Aorta (tissue), 5 donors: ENCODE data around the gene ZNF235. TPM values are rescaled to one million over a fixed set of nuclear protein-coding genes. Genes with fewer than 3 reads are reported as not detected.
A peak's percentile ranks its signal among the peaks of the same experiment; 100 is the strongest.
"Not testable (repeated sequence)": the region's sequence is repeated elsewhere in the genome, so short reads cannot be mapped to it uniquely, and the experiment has no call there.

ENCODE experiments used
- ATAC-seq: fragments of 200-7000 bp; cut with Tn5 transposase; one replicate; pipeline ENCODE4 v1.9.1; 2022; ENCODE audit warnings: moderate library complexity; ENCODE audit not compliant: low FRiP score
- DNase-seq, 2 donors: peaks; one replicate each; pipeline ENCODE4 v3.0.0-alpha.2; 2020
- H3K27ac ChIP-seq, 2 donors: one replicate each; pipeline ENCODE4 v1.5.1; 2013; ENCODE audit warnings: low read length in 2 of 2, mild to moderate bottlenecking in 2 of 2, moderate library complexity in 2 of 2, control low read depth in 1 of 2, inconsistent platforms in 1 of 2, low read depth in 1 of 2
- H3K27me3 ChIP-seq, 2 donors: one replicate each; pipeline ENCODE4 v1.6.1; 2013; ENCODE audit warnings: control low read depth in 1 of 2, low read length in 1 of 2, mild to moderate bottlenecking in 1 of 2, moderate library complexity in 1 of 2; ENCODE audit not compliant: insufficient read depth in 2 of 2, control insufficient read depth in 1 of 2
- H3K36me3 ChIP-seq, 2 donors: one replicate each; pipeline ENCODE4 v1.6.1; 2013; ENCODE audit warnings: control low read depth in 1 of 2, low read length in 1 of 2, mild to moderate bottlenecking in 1 of 2; ENCODE audit not compliant: insufficient read depth in 2 of 2, control insufficient read depth in 1 of 2
- H3K4me1 ChIP-seq, 2 donors: one replicate each; pipeline ENCODE4 v1.6.1; 2013; ENCODE audit warnings: low read length in 2 of 2, control low read depth in 1 of 2, mild to moderate bottlenecking in 1 of 2, moderate library complexity in 1 of 2; ENCODE audit not compliant: insufficient read depth in 2 of 2, control insufficient read depth in 1 of 2
- H3K4me3 ChIP-seq, 2 donors: one replicate each; pipeline ENCODE4 v1.5.1; 2013; ENCODE audit warnings: low read length in 2 of 2, control low read depth in 1 of 2, mild to moderate bottlenecking in 1 of 2
- H3K9me3 ChIP-seq: one replicate; pipeline ENCODE4 v1.6.1; 2013; ENCODE audit warnings: mild to moderate bottlenecking, low read length; ENCODE audit not compliant: control insufficient read depth
- WGBS, 2 donors: extraction: QIAGEN DNeasy Blood & Tissue Kit; methylation state at CpG; one replicate each; pipeline ENCODE4 v1.1.7; 2013; 5-methylcytosine and 5-hydroxymethylcytosine counted together
- intact Hi-C, 2 donors: fragments of 100-400 bp; cut with DNase I; formaldehyde crosslinking; loops; one replicate each; pipeline versions ENCODE4 v1.14.2 to v1.15.0; 2022
- long read RNA-seq, 2 donors: library from polyadenylated mRNA; unstranded; transcript quantifications; one replicate each; pipeline ENCODE4 v2.0.0, GENCODE V29; 2020 to 2021
- polyA plus RNA-seq, 2 donors: library from polyadenylated mRNA; stranded (reverse); fragments of 200-250 nt; gene quantifications; one replicate each; pipeline ENCODE4 v1.2.3, GENCODE V29; 2013
- total RNA-seq, 2 donors: library from RNA; stranded (reverse); fragmentation: NEBNext Ultra II Directional; extraction: Animal tissue kit (Norgen Biotek cat#: 25700); gene quantifications; one replicate each; pipeline ENCODE4 v1.2.1, GENCODE V29; 2021
- donor health status: healthy with polysubstance abuse.
- donor health status: Bipolar disorder and iron deficiency.
- donor health status: DM: no; HTN: no; CAD: no.
- donor health status: DM: no; HTN: no; CAD: no.
- donor health status: DM: yes; HTN: yes; CAD: no.

Gene ZNF235
- total RNA-seq: 10 to 100 TPM in 1 of 2 donors, 1 to 10 TPM in 1; 6.2 to 11.0 TPM
- 1 to 10 TPM; 2.3 to 3.1 TPM for polyA plus RNA-seq
- long read RNA-seq, donor 1: 0 reads
- long read RNA-seq, donor 2, full-length matches to known transcripts: 2 of 6 reads
- long read RNA-seq, donor 2, partial matches to known transcripts: 0 of 6 reads
- long read RNA-seq, donor 2, other reads (novel, unspliced or antisense): 4 of 6 reads

DNA sequence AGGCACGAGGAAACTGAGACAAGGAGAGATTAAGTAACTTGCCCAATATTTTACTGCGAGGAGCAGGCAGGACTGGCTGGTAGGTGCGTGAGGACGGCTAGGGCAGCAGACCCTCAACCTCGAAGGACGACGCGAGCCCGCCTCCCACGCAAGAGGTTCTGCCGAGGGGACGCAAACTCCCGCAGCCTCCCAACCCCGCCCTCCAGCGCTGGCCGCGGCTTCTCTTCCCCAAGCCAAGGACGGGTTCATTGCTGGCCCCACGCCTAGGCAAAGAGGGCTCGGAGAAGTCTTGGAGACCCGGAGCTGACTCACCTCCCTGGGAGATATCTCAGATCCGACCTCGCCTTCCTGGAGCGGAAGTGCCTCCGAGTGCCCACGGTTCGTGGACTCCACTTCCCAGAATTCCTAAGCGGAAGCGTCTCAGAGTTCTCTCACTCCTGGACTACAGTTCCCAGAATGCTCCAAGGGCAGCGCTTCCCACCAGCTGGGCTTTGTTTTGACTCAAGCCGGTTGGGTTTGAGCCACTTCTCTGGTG, at the start of gene ZNF235:
ZNF235 (minus strand) TSS at position 367 of the 535 bp plus-strand sequence. CDS start 1,621 bp downstream, outside the sequence.
- Histone ChIP-seq H3K4me1 (no peaks in the 10 kb centered on the region), H3K27me3 (no peaks in the 10 kb centered on the region), H3K27ac (peak within 1 kb of the TSS in 1 of 2 donors; percentile 65), H3K4me3 (peak within 1 kb of the TSS; percentile 62 to 76), H3K36me3 (peaks cover 3 to 4% of the 10 kb centered on the region in 2 donors), H3K9me3 (peaks cover 2% of the 10 kb centered on the region)
- ATAC-seq (peak; percentile 99), DNase-seq (peak; percentile 95 to 96)
- intact Hi-C loops: loop anchor here in 1 of 2 donors (5.0 kb wide), 2 partner anchors 53 to 97 kb away; partner anchors contain the start of gene ZNF112
- WGBS, 2 donors: 0% methylated on average over 31 of the region's 31 CpGs

DNA sequence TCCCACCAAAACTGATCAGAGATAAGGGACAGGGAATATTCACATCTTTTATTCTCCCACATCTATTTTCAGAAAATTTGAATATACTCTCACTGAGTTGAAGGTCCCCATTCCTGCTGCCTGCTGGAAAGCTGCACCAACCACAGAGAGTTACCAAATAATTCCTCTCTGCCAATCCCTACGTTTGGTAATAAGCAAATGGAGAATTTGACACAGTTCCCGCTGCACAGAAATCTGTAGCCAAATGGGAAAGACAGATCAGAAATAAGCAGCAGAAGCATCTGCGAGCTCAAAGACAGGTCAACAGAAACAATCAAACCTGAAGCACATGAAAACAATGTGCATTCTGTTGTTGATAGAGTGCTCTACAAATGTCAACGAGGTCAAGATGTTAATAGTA, 41.7 kb upstream of the ZNF235 start:
- Histone ChIP-seq H3K27me3 (no peaks in the 10 kb centered on the region), H3K9me3 (peaks cover 18% of the 10 kb centered on the region), H3K27ac (no peak overlapping the region), H3K36me3 (peaks cover 8 to 10% of the 10 kb centered on the region in 2 donors), H3K4me3 (no peak overlapping the region), H3K4me1 (no peaks in the 10 kb centered on the region)
- ATAC-seq (no peak), DNase-seq (no peak)
- WGBS, 2 donors: 86 to 87% methylated on average over 4 of the region's 4 CpGs
- intact Hi-C loops: no loop called here

DNA sequence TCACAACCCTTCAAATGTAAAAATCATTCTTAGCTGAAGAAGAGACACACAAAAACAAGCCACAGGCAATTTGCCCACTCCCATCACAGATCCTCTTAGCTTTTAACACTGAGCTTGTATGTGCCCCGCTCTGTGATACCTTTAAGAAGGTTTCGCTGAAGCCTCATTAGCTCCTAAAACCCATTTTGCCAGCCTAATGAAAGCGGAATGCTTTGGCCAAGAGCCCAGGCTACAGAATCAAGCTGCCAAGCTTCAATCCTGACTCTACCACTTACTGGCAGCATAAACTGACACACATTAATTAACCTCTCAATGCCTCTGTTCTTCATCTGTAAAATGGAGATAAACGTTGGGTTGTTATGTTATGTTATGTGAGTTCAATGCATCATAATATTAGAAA, 41.1 kb upstream of the ZNF235 start:
- Histone ChIP-seq H3K27me3 (no peaks in the 10 kb centered on the region), H3K4me3 (no peak overlapping the region), H3K4me1 (no peaks in the 10 kb centered on the region), H3K36me3 (peaks cover 8 to 10% of the 10 kb centered on the region in 2 donors), H3K27ac (no peak overlapping the region), H3K9me3 (peaks cover 18% of the 10 kb centered on the region)
- DNase-seq (no peak), ATAC-seq (no peak)
- WGBS, 2 donors: 82 to 84% methylated on average over 4 of the region's 4 CpGs
- intact Hi-C loops: no loop called here

DNA sequence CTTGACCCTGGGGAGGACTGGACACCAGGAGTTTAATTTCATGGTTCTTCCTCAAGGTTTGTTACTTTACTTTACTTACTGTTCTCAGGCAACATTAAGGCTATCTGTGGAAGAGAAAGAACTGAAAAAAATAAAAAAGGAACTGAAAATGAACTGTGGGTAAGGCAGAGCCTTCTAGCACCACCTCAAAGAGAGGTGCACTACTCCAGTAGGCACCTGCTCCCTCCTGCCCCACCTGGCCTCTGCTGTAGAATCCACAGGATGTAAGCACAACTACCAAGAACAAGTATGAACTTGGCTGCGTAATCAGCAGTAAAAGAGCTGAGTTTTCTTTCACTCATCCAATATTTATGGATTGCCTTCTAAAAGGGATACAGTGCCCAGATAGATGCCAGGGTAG, 39.4 kb upstream of the ZNF235 start:
- no peaks in the 10 kb centered on the region for H3K4me1 ChIP-seq
- no peak overlapping the region for H3K27ac ChIP-seq
- H3K27me3 ChIP-seq: no peaks in the 10 kb centered on the region
- peaks cover 28% of the 10 kb centered on the region for H3K9me3 ChIP-seq
- 50 to 58% methylated on average over 1 of the region's 1 CpG for WGBS, 2 donors
- H3K36me3 ChIP-seq: peaks cover 14 to 17% of the 10 kb centered on the region in 2 donors
- intact Hi-C loops: no loop called here
- H3K4me3 ChIP-seq: no peak overlapping the region
- DNase-seq (no peak), ATAC-seq (no peak)

DNA sequence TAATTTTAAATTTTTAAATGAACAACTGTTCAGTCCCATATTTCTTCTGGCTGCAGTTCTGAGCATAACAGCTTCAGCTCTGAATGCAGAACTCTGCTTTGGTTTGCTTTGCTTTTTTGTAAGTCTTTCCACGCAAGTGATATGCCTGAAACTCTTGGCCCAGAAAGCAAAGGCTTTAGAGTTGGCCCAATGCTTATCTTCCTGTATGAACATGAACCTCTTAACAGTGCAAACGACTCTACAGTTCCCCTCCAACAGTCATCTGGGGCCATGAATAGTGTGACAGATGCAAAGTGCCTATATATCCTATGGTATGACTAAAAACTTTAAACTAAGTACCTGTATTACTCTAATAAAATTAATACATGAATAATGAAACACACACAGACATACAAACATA, 37.0 kb upstream of the ZNF235 start:
- ATAC-seq: no peak
- no peak overlapping the region for H3K27ac ChIP-seq
- peaks cover 21 to 25% of the 10 kb centered on the region in 2 donors for H3K36me3 ChIP-seq
- 84 to 89% methylated on average over 2 of the region's 2 CpGs for WGBS, 2 donors
- no peaks in the 10 kb centered on the region for H3K4me1 ChIP-seq
- no peaks in the 10 kb centered on the region for H3K27me3 ChIP-seq
- intact Hi-C loops: no loop called here
- H3K4me3 ChIP-seq: no peak overlapping the region
- no peak for DNase-seq
- peaks cover 28% of the 10 kb centered on the region for H3K9me3 ChIP-seq

DNA sequence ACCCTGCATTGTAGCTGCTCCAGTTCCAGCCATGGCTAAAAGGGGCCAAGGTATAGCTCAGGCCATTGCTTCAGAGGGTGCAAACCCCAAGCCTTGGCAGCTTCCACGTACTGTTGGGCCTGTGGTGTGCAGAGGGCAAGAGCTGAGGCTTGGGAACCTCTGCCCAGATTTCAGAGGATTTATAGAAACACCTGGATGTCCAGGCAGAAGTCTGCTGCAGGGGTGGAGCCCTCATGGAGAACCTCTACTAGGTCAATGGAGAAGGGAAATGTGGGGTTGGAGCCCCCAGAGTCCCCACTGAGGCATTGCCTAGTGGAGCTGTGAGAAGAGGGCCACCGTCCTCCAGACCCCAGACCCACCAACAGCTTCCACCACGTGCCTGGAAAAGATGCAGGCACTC, 29.8 kb upstream of the ZNF235 start:
- DNase-seq, H3K4me3 ChIP-seq, H3K27ac ChIP-seq, intact Hi-C loops, ATAC-seq, H3K4me1 ChIP-seq, H3K27me3 ChIP-seq: not testable (repeated sequence)
- Histone ChIP-seq H3K36me3 (peaks cover 39 to 57% of the 10 kb centered on the region in 2 donors), H3K9me3 (peaks cover 23% of the 10 kb centered on the region)
- 75 to 78% methylated on average over 3 of the region's 3 CpGs for WGBS, 2 donors

DNA sequence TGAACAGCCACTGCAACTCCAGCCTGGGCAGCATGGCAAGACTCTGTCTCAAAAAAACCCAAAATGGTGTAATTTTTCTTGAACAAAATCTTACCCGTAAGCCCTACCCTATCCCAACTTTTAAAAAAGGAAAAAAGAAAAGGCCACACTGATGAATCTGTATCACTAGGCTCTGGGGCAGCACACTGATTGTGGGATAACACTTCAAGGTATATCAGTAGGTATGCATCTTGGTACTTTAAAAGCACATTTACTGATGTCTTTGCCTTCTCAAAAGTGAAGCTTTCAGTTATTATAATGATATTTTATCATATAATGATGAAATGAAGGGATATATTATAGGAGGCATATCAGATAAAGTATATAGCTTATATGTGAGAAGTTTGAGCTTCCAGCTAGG, 27.3 kb upstream of the ZNF235 start:
- peaks cover 28% of the 10 kb centered on the region for H3K9me3 ChIP-seq
- intact Hi-C loops: no loop called here
- DNase-seq (no peak), ATAC-seq (no peak)
- H3K4me1 ChIP-seq: no peaks in the 10 kb centered on the region
- no peaks in the 10 kb centered on the region for H3K27me3 ChIP-seq
- WGBS, 2 donors: 97 to 100% methylated on average over 1 of the region's 1 CpG
- peaks cover 37 to 63% of the 10 kb centered on the region in 2 donors for H3K36me3 ChIP-seq
- H3K27ac ChIP-seq: no peak overlapping the region
- H3K4me3 ChIP-seq: no peak overlapping the region

DNA sequence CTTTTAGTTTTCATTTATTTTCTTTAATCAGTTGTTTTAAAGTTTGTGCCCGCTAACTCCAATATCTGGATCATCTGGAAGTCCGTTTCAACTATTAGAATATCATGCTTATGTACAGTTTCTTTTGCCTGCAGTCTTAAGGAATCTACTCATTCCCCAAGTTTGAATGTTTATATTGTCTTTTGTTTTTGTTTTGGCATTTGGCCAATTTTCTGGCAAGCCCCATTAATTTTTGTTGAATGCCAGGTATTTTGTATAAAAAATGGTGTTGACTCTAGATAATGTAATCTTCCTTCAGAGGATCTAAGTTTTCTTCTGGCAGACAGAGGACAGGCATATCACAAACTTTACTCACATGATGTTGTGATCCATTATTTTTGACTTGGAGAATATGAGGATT, 11.1 kb upstream of the ZNF235 start:
- Histone ChIP-seq H3K27me3 (no peaks in the 10 kb centered on the region), H3K4me3 (no peak overlapping the region), H3K4me1 (no peaks in the 10 kb centered on the region), H3K9me3 (no peaks in the 10 kb centered on the region), H3K27ac (no peak overlapping the region), H3K36me3 (no peaks in the 10 kb centered on the region)
- intact Hi-C loops: no loop called here
- 72 to 73% methylated on average over 2 of the region's 2 CpGs for WGBS, 2 donors
- ATAC-seq (no peak), DNase-seq (no peak)

DNA sequence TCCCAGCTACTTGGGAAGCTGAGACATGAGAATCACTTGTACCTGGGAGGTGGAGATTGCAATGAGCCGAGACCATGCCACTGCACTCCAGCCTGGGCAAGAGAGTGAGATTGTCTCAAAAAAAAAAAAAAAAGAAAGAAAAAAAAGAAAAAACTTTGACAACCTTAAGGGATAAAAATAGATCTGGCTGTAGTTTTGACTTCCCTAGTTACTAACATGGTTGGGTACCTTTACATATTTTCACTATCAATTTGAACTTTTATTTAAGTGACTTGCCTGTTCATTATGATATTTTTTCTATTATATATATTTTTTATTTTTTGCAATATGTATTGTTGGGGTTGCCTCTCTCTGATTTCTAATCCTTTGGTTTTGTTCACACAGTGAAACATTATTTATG, 8.4 kb upstream of the ZNF235 start:
- H3K36me3 ChIP-seq: no peaks in the 10 kb centered on the region
- DNase-seq: no peak
- no peak overlapping the region for H3K4me3 ChIP-seq
- ATAC-seq: no peak
- no peaks in the 10 kb centered on the region for H3K27me3 ChIP-seq
- no peak overlapping the region for H3K27ac ChIP-seq
- no peaks in the 10 kb centered on the region for H3K4me1 ChIP-seq
- WGBS, 2 donors: 93 to 94% methylated on average over 1 of the region's 1 CpG
- intact Hi-C loops: no loop called here
- no peaks in the 10 kb centered on the region for H3K9me3 ChIP-seq
